T-helper 1 cell (primary cell): Measurements from ENCODE around the gene VWA3B.
"Not testable (repeated sequence)": the region's sequence is repeated elsewhere in the genome, so short reads cannot be mapped to it uniquely, and the experiment has no call there.

Experiments used
- DNase-seq, 5 donors: peaks; one replicate each; pipeline ENCODE4 v3.0.0-alpha.2; 2012 to 2020
- total RNA-seq, 4 donors: gene quantifications; one replicate each; lab custom pipeline; 2026; lab: John Stamatoyannopoulos, UW

The VWA3B gene
- 0 to 0.08 (median 0) reads per million in 4 donors for total RNA-seq

- peak in 2 of 5 donors; percentile 12 to 49 for DNase-seq
These were observed at the start of gene VWA3B for GRCh38 chr2:98086491-98087446. Gene VWA3B (plus strand): TSS chr2:98087167. CDS start chr2:98093093, 5,926 bp downstream.

GRCh38 chr2:98037206-98037605 lies 49.8 kb upstream of the VWA3B start:
- no peak for DNase-seq

GRCh38 chr2:98037666-98038336 lies 49.2 kb upstream of the VWA3B start:
- DNase-seq = no peak

- DNase-seq = no peak
These were observed 47.7 kb upstream of the VWA3B start for GRCh38 chr2:98039085-98039756.

GRCh38 chr2:98040331-98040939 lies 46.5 kb upstream of the VWA3B start:
- no peak for DNase-seq

GRCh38 chr2:98043101-98043500 lies 43.9 kb upstream of the VWA3B start:
- no peak for DNase-seq

- not testable (repeated sequence) for DNase-seq
These were observed 42.2 kb upstream of the VWA3B start for GRCh38 chr2:98044730-98045129.

- DNase-seq = no peak
These were observed 36.9 kb upstream of the VWA3B start for GRCh38 chr2:98050070-98050469.

GRCh38 chr2:98058191-98058975 lies 28.6 kb upstream of the VWA3B start:
- no peak for DNase-seq

- DNase-seq = no peak
These were observed 26.7 kb upstream of the VWA3B start for GRCh38 chr2:98060277-98060676.

GRCh38 chr2:98063291-98063854 lies 23.6 kb upstream of the VWA3B start:
- DNase-seq = no peak

GRCh38 chr2:98065808-98066207 lies 21.2 kb upstream of the VWA3B start:
- no peak for DNase-seq

- no peak for DNase-seq
These were observed 19.8 kb upstream of the VWA3B start for GRCh38 chr2:98067160-98067559.

GRCh38 chr2:98070081-98070480 lies 16.9 kb upstream of the VWA3B start:
- no peak for DNase-seq

GRCh38 chr2:98072442-98072841 lies 14.5 kb upstream of the VWA3B start:
- no peak for DNase-seq

- no peak for DNase-seq
These were observed 8.3 kb upstream of the VWA3B start for GRCh38 chr2:98078701-98079100.

- no peak for DNase-seq
These were observed 2.7 kb upstream of the VWA3B start for GRCh38 chr2:98084151-98084868.

GRCh38 chr2:98084869-98085238 lies 2.1 kb upstream of the VWA3B start:
- no peak for DNase-seq

GRCh38 chr2:98085649-98086048 lies 1.3 kb upstream of the VWA3B start:
- DNase-seq = no peak

GRCh38 chr2:98087447-98088020 lies 567 bp downstream of the VWA3B start:
- DNase-seq = no peak

- DNase-seq = no peak
These were observed 1.3 kb downstream of the VWA3B start for GRCh38 chr2:98088261-98088660.
